ENCODE measurements around the gene PLCB4. TPM values are rescaled to one million over a fixed set of nuclear protein-coding genes. Genes with fewer than 3 reads are reported as not detected.

PLCB4 gene
- total RNA-seq, 1 experiment from 2014 or later = 12.9 TPM

GRCh38 chr20:9353916-9354276, 285.0 kb downstream of the PLCB4 start:
- no peaks in the 10 kb centered on the region for H3K36me3 Mint-ChIP-seq (ENCODE audit: insufficient read depth, unreplicated experiment)
- no peaks in the 10 kb centered on the region for H3K27me3 Mint-ChIP-seq (ENCODE audit: unreplicated experiment)
- H3K4me3 Mint-ChIP-seq (ENCODE audit: low read depth, unreplicated experiment) = no peak overlapping the region
- CTCF ChIA-PET = interaction anchor here (1.4 kb wide), 1 partner anchor 500 kb away, joined by 4 read pairs; no protein-coding TSS in a partner anchor
- no peaks in the 10 kb centered on the region for H3K4me1 Mint-ChIP-seq (ENCODE audit: low read depth, unreplicated experiment)
- no peak for DNase-seq
- BruUV-seq (replicated peaks) = no TSS peak
- TF ChIP-seq CTCF (IDR thresholded peaks at IDR 0.05; ENCODE audit: unreplicated experiment) = no peak
- intact Hi-C loops (cut with micrococcal nuclease; ENCODE audit: unreplicated experiment) = loop anchor here (1.0 to 10.0 kb wide), 5 partner anchors 109 to 599 kb away; no protein-coding TSS in a partner anchor
- no peaks in the 10 kb centered on the region for H3K9me3 Mint-ChIP-seq (ENCODE audit: low read depth, unreplicated experiment)
- no peak overlapping the region for H3K27ac Mint-ChIP-seq (ENCODE audit: unreplicated experiment)

GRCh38 chr20:9354579-9354978, 285.7 kb downstream of the PLCB4 start:
- H3K36me3 Mint-ChIP-seq (ENCODE audit: insufficient read depth, unreplicated experiment) = no peaks in the 10 kb centered on the region
- intact Hi-C loops (cut with micrococcal nuclease; ENCODE audit: unreplicated experiment) = loop anchor here (1.0 to 10.0 kb wide), 5 partner anchors 110 to 600 kb away; no protein-coding TSS in a partner anchor

GRCh38 chr20:9358001-9358400, 289.1 kb downstream of the PLCB4 start:
- no peaks in the 10 kb centered on the region for H3K4me1 Mint-ChIP-seq (ENCODE audit: low read depth, unreplicated experiment)
- CTCF ChIA-PET = no interaction called here
- no peaks in the 10 kb centered on the region for H3K27me3 Mint-ChIP-seq (ENCODE audit: unreplicated experiment)
- TF ChIP-seq CTCF (IDR thresholded peaks at IDR 0.05; ENCODE audit: unreplicated experiment) = no peak
- no peak overlapping the region for H3K27ac Mint-ChIP-seq (ENCODE audit: unreplicated experiment)
- H3K9me3 Mint-ChIP-seq (ENCODE audit: low read depth, unreplicated experiment) = no peaks in the 10 kb centered on the region
- intact Hi-C loops (cut with micrococcal nuclease; ENCODE audit: unreplicated experiment) = loop anchor here (5.0 to 10.0 kb wide), 5 partner anchors 113 to 603 kb away; no protein-coding TSS in a partner anchor
- no peak overlapping the region for H3K4me3 Mint-ChIP-seq (ENCODE audit: low read depth, unreplicated experiment)
- no TSS peak for BruUV-seq (replicated peaks)
- DNase-seq = no peak
- no peaks in the 10 kb centered on the region for H3K36me3 Mint-ChIP-seq (ENCODE audit: insufficient read depth, unreplicated experiment)

More at GRCh38 chr20:9354579-9354978, 285.7 kb downstream of the PLCB4 start:
- CTCF ChIA-PET = interaction anchor here (0.6 to 1.4 kb wide), 2 partner anchors 73 to 501 kb away, joined by 3 to 4 read pairs; no protein-coding TSS in a partner anchor
- Mint-ChIP-seq H3K9me3 (ENCODE audit: low read depth, unreplicated experiment) (no peaks in the 10 kb centered on the region), H3K4me1 (ENCODE audit: low read depth, unreplicated experiment) (no peaks in the 10 kb centered on the region), H3K27ac (ENCODE audit: unreplicated experiment) (no peak overlapping the region), H3K27me3 (ENCODE audit: unreplicated experiment) (no peaks in the 10 kb centered on the region), H3K4me3 (ENCODE audit: low read depth, unreplicated experiment) (no peak overlapping the region)
- TF ChIP-seq CTCF (IDR thresholded peaks at IDR 0.05; ENCODE audit: unreplicated experiment) = no peak
- no TSS peak for BruUV-seq (replicated peaks)
- no peak for DNase-seq

GRCh38 chr20:9359561-9360308, 290.8 kb downstream of the PLCB4 start:
- Mint-ChIP-seq H3K9me3 (ENCODE audit: low read depth, unreplicated experiment) (no peaks in the 10 kb centered on the region), H3K36me3 (ENCODE audit: insufficient read depth, unreplicated experiment) (no peaks in the 10 kb centered on the region), H3K27me3 (ENCODE audit: unreplicated experiment) (no peaks in the 10 kb centered on the region), H3K4me3 (ENCODE audit: low read depth, unreplicated experiment) (no peak overlapping the region), H3K27ac (ENCODE audit: unreplicated experiment) (no peak overlapping the region), H3K4me1 (ENCODE audit: low read depth, unreplicated experiment) (no peaks in the 10 kb centered on the region)
- intact Hi-C loops (cut with micrococcal nuclease; ENCODE audit: unreplicated experiment) = loop anchor here (1.0 to 10.0 kb wide), 6 partner anchors 115 to 605 kb away; no protein-coding TSS in a partner anchor
- peak; percentile 40 for TF ChIP-seq CTCF (IDR thresholded peaks at IDR 0.05; ENCODE audit: unreplicated experiment)
- BruUV-seq (replicated peaks) = no TSS peak
- CTCF ChIA-PET = interaction anchor here (0.7 to 1.2 kb wide), 3 partner anchors 107 to 506 kb away, joined by 3 to 4 read pairs (median 4); no protein-coding TSS in a partner anchor
- DNase-seq = peak; percentile 37
